HCT116 (cell line): ENCODE measurements around the gene SLC13A3.

ENCODE experiments used
- EZH2phosphoT487 ChIP-seq: fragments of 200-600 bp; IDR thresholded peaks from 2 replicates; pipeline ENCODE4 v1.6.1; 2018; ENCODE audit warnings: antibody characterized with exemption, borderline replicate concordance
- POLR2A ChIP-seq: IDR thresholded peaks from 2 replicates; pipeline ENCODE4 v1.7.0; 2011; ENCODE audit warnings: borderline replicate concordance; ENCODE audit not compliant: insufficient read depth, insufficient read length; ENCODE audit errors: extremely low read depth
- TCF7L2 ChIP-seq: IDR thresholded peaks from 2 replicates; pipeline ENCODE4 v1.7.0; 2011; ENCODE audit warnings: borderline replicate concordance, inconsistent platforms; ENCODE audit not compliant: insufficient read depth, insufficient read length; ENCODE audit errors: extremely low read depth

DNA sequence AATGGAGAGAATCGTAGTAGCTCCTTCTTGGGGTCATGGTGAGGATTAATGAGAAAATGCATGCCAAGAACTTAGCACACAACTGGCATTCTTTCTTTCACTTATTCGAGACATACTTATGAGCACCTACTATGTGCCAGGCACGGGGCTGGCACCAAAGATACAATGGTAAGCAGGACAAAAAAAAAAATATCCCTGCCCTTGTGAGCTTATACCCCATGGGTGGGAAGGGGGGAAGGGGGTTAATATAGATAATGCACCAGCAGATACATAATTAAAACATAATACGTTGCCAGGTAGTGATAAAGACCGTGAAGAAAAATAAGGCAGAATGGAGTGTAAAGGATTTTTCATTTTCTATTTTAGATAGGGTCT lies 8.3 kb downstream of the SLC13A3 start:
- no peak for TF ChIP-seq EZH2phosphoT487
- TF ChIP-seq TCF7L2, result no peak
- TF ChIP-seq POLR2A, result no peak
